NT2/D1 (cell line): ENCODE measurements around the gene CA4.

ENCODE experiments used
- SUZ12 ChIP-seq: IDR thresholded peaks from 2 replicates; pipeline ENCODE4 v1.6.1; 2011; ENCODE audit not compliant: insufficient read length, insufficient read depth; ENCODE audit errors: extremely low read depth
- ZNF274 ChIP-seq: IDR thresholded peaks from 2 replicates; pipeline ENCODE4 v1.6.1; 2011; ENCODE audit warnings: mild to moderate bottlenecking, low read depth, low read length

GRCh38 chr17:60135151-60135950 is 14.4 kb upstream of the CA4 start:
- TF ChIP-seq ZNF274, result no peak
- TF ChIP-seq SUZ12, result no peak
